GM11168 (cell line): Measurements from ENCODE around the gene ZNF582.

ENCODE experiments used
- in situ Hi-C: fragments of 300-500 bp; cut with MboI; formaldehyde crosslinking; loops from one replicate; pipeline ENCODE4 v1.12.0; 2022; ENCODE audit warnings: low sequenced_read_pairs; ENCODE audit not compliant: unreplicated experiment

Gene ZNF582

DNA sequence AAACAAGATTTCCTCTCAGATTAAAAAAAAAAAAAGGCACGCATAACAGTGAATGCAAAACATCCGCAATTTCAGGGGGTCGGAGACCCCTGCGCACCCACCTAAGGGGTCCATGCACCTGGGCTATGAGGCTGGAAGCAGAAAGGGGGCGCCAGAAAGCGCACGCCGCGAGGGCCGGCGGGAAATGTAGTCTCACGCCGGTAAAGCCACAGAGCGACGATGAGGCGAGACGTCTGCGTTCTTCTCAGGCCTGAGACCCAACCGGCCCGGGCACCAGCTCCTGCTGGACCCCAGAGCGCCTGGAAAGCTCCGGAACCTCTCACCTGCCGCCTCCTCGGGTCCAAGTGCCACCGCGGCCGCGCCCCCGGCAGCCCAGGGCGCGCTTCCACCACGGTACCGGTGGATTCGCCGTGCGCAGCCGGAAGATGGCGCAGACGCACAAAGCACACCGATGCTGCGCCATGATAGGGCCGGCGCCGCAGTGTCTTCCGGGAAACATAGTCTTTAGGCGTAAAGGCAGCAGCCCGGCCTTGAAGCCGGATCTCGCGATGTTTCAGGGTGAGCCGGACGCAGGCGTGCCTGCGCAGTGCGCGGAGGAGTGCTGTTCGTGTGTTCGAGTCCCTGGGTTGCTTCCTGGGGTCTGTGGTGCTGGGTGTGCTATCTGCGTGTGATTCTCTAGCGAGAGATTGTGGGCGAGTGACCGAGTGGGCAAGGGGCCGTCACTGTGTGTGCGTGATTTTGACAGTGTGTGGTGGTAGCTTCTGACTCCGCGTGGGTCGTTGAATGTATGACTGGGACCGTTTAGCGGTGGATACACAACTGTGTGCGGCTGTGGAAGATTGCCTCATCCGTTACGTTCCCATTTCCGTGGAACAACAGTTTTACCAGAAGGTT lies at the start of gene ZNF582:
TSS of gene ZNF582 (minus strand) at position 416 of the 894 bp plus-strand sequence. CDS start 1,782 bp downstream, outside the sequence.
- in situ Hi-C loops: no loop called here

DNA sequence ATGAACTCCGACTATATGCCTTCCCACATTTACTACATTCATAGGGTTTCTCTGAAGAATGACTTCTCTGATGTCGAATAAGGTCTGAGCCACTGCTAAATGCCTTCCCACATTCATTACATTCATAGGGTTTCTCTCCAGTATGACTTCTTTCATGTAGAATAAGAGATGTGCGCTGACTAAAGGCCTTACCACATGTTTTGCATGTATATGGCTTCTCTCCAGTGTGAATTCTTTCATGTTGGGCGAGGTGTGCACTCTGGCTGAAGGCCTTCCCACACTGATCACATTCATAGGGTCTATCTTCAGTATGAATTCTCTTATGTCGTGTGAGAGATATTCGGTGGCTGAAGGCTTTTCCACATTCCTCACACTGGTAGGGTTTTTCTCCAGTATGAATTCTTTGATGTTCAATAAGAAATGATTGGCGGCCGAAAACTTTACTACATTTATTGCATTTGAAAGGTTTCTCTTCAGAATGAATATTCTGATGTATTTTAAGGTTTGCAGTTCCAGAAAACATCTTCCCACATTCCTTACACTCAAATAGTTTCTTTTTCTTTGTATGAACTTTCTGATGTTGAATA lies 48.0 kb upstream of the ZNF582 start:
- in situ Hi-C loops: no loop called here

DNA sequence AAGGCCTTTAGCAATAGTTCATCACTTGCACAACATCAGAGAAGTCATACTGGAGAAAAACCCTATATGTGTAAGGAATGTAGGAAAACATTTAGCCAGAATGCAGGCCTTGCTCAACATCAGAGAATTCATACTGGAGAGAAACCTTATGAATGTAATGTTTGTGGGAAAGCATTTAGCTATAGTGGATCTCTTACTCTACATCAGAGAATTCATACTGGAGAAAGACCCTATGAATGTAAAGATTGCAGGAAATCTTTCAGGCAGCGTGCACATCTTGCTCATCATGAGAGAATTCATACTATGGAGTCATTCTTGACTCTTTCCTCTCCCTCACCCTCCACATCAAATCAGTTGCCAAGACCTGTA lies 30.6 kb upstream of the ZNF582 start:
- in situ Hi-C loops: no loop called here

DNA sequence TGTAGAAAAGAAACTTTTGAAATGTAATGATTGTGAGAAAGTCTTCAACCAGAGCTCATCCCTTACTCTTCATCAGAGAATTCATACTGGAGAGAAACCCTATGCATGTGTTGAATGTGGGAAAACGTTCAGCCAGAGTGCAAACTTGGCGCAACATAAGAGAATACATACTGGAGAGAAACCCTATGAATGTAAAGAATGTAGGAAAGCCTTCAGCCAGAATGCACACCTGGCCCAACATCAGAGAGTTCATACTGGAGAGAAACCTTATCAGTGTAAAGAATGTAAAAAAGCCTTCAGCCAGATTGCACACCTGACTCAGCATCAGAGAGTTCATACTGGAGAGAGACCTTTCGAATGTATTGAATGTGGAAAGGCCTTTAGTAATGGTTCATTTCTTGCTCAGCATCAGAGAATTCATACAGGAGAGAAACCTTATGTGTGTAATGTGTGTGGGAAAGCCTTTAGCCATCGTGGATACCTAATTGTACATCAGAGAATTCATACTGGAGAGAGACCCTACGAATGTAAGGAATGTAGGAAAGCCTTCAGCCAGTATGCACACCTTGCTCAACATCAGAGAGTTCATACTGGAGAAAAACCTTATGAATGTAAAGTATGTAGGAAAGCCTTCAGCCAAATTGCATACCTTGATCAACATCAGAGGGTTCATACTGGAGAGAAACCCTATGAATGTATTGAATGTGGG lies 30.1 kb upstream of the ZNF582 start:
- in situ Hi-C loops: no loop called here

DNA sequence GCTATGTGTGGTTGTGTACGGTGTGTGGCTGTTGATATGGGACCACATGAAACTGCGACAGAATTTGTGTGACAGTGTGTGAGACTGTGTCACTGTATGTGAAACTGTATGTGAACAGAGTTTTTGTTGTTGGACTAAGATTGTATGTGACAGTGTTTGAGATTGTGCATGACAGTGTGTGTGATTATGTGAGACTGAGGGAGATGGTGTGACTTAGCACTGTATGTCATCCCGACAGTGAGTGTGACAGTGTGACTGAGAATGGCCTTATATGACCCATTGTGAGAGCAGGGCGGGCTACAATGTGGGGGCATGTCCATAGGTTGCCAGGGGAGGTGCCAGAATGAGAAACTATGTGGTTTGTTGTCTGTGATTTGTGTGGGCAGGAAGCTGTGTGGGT lies 11.7 kb upstream of the ZNF582 start:
- in situ Hi-C loops: no loop called here

DNA sequence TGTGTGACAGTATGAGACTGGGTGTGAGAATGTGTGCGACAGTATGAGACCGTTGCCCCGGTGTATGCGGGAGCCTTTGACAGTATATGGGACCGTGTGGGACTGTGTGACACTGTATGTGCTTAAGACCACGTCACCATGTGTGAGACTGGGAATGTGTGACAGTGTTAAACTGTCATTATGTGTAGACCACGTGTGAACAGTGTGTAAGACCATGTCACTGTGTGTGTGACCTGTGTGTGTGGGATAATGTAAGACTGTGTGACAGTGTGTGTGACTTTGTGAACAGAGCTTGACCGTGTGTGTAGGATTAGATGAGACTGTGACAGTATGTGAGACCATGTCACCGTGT lies 11.3 kb upstream of the ZNF582 start:
- in situ Hi-C loops: no loop called here

DNA sequence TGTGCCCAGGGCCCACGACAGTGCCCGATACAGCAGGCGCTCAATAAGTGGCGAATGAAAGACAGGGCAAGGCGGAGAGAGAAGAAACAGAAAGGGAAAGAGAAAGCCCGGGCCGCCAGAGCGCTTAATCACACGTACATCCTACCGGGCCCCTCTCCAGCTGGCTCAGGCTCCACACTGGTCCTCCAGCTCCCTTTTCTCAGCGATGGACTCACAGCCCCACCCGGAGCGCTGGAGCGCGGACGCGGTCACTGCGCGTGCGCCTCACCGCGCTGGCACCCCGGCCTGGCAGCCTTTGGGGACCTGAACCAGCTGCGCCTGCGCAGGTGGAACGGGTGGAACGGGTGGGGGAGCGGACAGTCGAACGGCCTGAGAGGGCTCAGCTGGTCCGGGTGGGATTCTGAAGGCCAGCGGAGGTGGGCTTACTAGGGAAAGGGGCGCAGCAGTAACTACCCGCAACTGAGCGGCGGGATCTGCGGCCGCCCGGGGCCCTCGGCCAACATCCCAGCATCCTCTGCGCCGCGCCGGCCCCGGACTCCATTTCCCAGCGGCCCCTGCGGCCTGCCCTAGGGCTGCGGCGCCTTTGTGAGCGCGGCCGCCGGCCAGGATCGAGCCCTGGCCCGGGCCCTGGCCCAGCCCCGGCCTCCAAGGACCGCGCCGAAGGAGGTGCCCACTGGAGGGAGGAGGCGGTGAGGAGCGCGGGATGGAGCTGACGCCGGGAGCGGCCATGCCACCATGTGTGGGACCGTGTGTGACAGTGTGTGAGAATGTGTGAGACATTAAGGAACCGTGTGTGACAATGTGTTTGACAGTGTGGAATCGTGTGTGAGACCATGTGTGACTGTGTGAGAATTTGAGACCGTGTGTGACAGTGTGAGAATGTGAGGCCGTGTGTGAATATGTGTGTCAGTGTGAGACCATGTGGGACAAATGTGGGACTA lies 10.7 kb upstream of the ZNF582 start, which contains the start of gene ZNF583:
TSS of gene ZNF583 (plus strand) at position 569 of the 941 bp plus-strand sequence. CDS start 2,783 bp downstream, outside the sequence.
- in situ Hi-C loops: no loop called here

DNA sequence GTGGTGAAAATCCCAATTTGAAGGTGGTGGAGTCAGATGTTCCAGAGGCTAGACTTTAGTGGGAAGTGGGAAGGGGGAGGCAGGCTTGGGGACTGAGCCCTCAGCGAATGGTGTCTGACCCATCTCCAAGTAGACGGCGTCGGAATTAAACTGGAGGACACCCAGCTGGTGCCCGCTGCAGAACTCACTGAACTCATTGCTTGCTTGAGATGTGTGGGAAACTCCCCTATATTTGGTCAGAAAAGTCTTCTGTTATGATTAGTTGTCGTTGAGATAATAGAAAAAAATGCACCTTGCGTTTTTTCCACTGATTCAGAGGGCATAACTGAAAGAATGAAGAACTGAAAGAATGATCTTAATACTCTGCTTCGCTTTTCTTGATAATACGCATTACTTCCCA lies 9.9 kb upstream of the ZNF582 start:
- in situ Hi-C loops: no loop called here

DNA sequence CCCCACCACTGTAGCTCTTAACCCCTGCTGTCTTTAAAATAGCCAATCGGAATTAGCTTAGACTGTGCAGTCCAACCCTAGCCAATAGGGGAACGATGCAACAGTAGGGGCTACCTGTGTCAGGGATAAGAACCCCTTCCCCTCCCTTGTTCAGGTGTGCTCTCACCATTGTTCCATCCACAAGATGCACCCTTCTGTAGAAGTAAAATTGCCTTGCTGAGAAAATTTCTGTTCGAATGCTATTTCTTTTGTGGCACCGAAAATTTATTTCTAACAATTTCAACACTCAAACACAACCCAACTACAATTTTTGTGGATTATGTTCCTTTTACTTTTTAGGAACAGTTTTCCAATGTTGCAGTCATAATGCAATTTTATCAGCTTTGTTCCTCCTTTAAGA lies 7.2 kb upstream of the ZNF582 start:
- in situ Hi-C loops: no loop called here

DNA sequence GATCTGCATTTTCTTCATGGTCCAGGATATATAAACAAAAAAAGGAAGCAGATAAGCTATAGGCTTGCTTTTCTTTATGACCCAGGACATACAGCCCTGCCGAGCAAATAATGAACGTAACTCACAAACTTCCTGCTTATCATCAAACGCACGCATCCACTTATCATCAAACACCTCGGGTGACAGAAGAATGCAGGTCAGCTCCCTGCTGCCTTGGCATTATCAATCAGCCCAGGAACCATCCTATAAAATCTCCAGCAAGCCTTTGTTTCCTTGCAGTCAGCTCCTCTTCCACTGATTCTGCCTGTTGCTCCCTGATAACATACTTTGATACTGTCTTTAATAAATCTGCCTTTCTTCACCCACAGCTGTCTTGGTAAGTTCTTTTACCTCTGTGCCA lies 5.5 kb upstream of the ZNF582 start:
- in situ Hi-C loops: no loop called here

DNA sequence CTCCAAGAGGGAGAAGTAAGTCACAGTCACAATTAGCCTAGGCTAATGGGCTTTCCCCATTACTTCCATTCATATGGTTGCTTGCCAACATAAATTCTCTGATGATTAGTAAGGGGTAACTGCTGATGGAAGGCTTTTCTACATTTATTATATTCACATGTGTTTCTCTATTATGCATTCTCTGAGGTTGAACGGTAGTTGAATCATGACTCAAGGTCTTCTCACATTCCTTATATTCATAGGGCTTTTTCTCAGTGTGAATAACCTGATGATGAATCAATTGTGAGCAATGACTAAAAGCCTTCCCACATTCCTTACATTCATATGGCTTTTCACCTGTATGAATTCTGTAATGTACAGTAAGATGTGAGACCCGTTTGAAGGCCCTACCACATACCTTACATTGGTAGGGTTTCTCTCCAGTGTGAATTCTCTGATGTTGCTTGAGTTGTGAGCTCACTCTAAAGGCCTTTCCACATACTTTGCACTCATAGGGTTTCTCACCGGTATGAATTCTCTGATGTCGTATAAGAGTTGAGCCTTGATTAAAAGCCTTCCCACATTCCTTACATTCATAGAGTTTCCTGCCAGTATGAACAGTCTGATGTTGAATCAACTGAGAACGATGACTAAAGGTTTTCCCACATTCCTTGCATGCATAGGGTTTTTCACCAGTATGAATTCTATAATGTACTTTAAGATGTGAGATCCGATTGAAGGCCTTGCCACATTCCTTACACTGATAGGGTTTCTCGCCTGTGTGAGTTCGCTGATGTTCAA lies 9.3 kb downstream of the ZNF582 start:
- in situ Hi-C loops: no loop called here

DNA sequence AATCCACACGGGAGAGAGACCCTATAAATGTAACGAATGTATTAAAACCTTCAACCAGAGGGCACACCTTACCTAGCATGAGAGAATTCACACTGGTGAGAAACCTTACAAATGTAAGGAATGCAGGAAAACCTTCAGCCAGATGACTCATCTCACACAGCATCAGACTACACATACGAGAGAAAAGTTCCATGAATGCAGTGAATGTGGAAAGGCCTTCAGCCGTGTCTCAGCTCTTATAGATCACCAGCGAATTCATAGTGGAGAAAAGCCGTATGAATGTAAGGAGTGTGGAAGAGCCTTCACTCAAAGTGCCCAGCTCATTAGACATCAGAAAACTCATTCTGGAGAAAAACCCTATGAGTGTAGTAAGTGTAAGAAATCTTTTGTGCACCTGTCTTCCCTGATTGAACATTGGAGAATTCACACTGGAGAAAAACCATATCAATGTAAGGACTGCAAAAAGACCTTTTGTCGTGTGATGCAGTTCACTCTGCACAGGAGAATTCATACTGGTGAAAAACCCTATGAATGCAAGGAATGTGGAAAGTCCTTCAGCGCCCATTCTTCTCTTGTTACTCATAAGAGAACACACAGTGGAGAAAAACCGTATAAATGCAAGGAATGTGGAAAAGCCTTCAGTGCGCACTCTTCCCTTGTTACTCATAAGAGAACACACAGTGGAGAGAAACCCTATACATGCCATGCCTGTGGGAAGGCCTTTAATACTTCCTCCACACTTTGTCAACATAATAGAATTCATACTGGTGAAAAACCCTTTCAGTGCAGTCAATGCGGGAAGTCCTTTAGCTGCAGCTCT lies 16.0 kb downstream of the ZNF582 start:
- in situ Hi-C loops: no loop called here

DNA sequence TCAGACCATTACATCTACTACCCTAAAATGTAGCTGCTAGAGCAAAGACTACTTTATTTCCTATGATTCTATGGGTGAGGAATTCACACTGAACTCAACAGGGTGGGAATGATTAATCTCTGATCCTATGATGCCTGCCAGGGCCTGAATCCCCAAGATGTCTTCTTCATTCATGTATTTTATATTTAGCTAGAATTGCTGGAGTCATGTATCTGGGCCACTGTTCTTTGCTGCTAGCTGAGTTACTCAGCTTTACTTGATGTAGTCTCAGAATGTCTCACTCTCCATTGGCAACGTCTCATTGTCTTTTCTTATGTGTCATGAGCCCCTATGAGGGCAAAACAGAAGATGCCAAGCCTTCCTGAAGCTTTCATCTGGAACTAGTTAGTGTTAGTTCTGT lies 21.1 kb downstream of the ZNF582 start:
- in situ Hi-C loops: no loop called here

DNA sequence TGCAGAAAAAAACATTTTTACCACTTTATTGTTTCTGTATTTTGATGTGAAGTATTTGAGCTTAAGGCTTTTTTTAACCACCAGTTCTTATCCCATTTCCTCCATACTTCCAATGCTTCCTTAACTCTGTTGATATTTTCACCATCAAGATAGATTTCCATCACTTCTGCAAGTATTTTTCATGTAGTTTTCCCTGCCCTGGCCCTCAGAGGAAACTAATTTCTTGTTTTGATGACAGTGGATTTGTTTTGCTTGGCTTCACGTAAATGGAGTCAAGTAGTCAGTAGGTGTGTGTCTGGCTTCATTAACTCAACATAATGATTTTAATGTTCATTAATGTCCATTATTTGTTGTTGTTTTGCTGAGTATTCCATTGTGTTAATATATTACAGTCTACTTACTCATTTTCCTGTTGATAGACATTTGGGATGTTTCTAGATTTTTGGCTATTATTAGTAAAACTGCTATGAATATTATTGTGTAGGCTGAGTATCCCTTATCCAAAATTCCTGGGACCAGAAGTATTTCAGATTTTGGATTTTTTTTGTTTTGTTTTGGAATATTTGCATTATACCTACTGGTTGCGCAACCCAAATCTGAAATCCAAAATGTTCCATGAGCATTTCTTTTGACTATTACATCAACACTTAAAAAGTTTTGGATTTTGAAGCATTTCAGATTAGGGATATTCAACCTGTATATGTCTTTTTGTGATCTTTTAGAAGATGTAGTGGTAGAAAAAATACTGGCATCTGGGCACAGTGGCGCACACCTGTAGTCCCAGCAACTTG lies 23.3 kb downstream of the ZNF582 start:
- in situ Hi-C loops: no loop called here

DNA sequence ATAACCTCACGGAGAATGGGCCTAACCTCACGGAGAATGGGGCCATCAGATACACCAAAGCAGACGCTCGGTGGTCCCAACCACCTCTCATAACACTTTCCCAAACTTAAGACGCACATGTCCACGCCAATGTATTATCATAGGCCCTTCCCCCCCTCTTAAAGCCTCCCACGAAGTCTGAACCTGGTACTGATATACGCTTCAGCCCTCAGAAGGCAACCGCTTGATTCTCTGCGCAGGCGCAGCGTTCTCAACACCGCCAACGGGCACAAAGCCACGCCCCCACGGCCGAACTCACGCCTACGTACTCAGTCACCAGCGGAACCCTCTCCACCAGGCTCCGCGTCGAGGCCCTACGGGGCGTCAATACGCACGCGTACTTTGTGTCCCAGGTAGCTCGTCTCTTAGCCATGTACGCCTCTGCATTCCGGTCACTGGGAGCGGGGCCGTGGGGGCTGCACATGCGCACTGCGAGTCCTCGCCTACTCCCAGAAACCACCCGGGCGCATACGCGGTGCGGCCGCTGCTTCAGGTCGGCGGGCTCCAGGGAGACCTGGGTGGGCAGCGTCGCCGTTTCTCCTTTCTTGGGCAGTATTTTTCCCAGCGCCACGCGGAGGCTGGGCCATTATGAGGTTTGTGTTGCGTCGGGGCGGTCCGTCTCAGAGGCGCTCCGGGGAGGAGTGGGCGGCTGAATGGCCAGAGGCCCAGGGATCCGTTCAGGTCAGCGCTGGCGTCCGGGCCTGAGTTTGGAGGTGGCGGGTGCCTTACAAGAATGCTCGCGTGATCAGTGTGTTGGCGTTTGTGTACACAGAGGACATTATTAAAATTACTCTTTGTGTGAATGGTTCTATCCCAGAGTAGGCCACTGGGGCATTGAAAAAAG lies 25.3 kb downstream of the ZNF582 start:
- in situ Hi-C loops: no loop called here

DNA sequence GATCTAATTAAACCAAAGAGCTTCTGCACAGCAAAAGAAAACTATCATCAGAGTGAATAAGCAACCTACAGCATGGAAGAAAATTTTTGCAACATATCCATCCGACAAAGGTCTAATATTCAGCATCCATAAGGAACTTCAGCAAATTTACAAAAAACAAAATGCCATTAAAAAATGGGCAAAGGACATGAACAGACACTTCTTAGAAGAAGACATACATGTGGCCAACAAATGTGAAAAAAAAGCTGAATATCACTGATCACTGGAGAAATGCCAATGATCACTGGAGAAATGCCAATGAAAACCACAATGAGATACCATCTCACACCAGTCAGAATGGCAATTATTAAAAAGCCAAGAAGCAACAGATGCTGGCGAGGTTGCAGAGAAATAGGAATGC lies 32.5 kb downstream of the ZNF582 start:
- in situ Hi-C loops: no loop called here

DNA sequence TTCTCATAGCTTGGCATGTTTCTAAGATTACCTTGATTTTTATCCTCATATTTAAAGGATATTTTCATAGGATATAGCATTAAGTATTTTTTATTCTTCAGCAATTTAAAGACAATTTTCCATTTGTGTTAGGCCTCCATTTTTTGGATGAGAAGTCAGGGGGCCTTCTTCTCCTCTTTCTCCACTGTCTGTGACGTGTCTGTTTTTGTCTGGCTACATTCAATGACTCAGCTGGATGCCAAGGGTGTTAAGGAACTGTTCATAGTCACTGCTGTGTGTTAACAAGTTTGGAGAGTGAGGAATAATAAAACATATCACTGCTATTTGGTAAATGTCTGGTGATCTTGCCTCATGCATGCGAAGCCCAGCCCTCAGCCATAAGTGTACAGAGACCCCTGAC lies 36.4 kb downstream of the ZNF582 start:
- in situ Hi-C loops: no loop called here
